ENCODE data around the gene PRKCE. TPM values are rescaled to one million over a fixed set of nuclear protein-coding genes. Genes with fewer than 3 reads are reported as not detected.

The PRKCE gene
- total RNA-seq, 1 donor from 2014 or later, result 14.8 TPM

DNA sequence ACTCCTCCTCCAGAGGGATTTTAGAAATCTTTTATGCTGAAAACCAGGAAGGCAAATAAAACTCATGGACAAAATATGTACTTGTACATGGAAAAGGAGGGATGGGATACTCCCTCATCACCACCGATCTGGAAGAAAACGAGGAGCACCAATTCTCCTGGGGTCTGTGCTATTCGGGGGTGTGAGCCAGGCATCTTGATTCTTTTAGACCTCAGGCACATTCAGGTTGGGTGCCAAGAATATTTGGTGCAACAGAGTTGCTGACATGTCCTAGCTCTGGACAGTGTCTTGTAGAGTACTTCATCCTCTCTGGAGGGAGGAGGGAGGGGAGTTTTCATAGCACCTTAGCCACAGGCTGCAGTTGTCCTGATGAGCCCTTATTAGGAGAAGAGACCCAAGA lies 163.0 kb downstream of the PRKCE start:
- DNase-seq (no peak), ATAC-seq (peak; percentile 79)
- intact Hi-C loops (cut with micrococcal nuclease), result no loop called here

DNA sequence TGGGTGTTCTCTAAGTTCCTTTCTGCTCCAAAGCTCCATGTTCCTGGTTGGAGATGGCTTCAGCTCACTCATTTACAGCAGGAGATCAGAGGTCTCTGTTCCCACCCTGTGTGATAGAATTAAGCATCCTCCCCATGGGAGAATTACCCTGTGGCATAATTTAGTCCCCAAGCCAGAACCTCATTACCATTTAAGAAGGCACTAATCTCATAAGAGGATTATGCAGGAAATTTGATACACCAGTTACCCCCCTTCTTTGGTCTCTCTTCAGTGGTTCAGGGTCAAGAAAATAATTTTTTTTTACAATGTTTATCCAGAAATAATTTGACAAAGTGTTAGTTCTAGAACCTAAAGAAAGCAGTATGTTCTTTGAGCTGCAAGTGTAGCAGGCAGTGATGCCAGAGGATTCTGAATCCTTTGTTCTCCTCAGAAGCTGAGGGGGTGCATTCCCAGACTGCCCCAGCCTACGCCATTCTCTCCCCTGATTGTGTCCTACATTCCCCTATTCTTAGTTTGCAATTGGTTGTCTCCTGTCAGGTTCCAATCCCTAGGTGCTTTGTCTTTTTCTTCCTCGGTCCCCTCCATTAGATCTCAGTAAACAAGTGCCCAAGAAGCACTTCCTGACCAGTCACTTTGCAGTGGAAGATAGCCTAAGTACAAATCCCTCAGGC lies 163.6 kb downstream of the PRKCE start:
- no peak for ATAC-seq
- intact Hi-C loops (cut with micrococcal nuclease), result no loop called here
- DNase-seq, result no peak

DNA sequence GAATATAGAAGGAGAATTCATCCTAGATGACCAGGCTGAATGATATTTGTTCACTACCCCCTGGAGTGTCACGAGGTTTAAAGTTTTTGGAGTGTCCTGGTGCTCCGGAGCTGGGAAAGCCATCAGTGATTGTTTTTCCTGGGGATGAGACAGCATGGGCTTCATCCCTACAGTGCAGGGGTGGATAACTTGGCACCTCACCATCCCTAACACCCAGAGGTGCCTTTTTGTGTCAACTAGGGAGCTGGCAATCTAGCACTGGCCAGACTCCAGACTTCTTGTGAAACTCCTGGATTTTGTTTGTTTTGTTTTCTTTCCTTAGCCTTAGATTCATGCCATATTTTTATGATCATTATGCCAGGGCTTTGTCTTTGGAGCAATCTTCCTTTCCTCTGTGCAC lies 164.8 kb downstream of the PRKCE start:
- no peak for DNase-seq
- ATAC-seq, result no peak
- intact Hi-C loops (cut with micrococcal nuclease), result no loop called here

DNA sequence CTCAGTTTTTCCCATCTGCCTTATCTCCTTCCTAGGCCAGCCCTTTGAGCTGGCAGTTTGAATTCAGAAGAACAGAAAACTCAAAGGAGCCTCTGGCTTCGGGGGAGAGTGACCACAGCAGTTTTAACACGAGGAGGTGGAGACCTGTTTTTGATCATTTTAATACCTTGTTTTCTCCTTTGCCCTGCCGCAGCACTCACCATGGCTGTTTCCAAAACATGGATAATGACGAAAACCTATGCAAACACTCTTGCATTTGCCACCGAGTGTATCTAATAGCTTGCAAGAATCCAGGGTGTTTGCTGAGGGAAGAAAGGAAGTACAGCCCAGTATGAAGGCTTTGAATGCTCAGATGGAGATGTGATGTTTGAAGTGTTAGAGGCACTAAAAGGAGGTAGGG lies 167.1 kb downstream of the PRKCE start:
- no peak for ATAC-seq

DNA sequence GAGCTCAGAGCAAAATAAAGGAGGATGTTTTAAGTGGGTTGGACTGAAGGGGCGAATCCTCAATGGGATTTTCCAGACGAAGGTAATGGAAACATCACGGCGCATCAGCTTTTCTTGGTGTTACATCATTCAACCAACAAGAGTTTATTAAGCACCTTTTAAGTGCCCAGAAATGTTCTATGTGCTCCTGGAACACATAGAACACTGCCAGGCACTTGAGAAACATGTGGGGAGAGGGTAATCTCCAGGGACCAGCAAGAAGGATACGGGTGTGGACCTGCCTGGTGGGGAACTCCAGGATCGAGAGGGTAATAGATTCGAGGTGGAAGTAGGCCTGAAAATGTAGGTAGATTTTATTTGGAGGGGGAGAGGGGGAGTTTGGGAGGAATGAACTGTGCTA lies 168.6 kb downstream of the PRKCE start:
- intact Hi-C loops (cut with micrococcal nuclease), result no loop called here
- no peak for ATAC-seq

More for the DNA sequence above, 167.1 kb downstream of the PRKCE start:
- DNase-seq, result no peak
- intact Hi-C loops (cut with micrococcal nuclease), result no loop called here

DNA sequence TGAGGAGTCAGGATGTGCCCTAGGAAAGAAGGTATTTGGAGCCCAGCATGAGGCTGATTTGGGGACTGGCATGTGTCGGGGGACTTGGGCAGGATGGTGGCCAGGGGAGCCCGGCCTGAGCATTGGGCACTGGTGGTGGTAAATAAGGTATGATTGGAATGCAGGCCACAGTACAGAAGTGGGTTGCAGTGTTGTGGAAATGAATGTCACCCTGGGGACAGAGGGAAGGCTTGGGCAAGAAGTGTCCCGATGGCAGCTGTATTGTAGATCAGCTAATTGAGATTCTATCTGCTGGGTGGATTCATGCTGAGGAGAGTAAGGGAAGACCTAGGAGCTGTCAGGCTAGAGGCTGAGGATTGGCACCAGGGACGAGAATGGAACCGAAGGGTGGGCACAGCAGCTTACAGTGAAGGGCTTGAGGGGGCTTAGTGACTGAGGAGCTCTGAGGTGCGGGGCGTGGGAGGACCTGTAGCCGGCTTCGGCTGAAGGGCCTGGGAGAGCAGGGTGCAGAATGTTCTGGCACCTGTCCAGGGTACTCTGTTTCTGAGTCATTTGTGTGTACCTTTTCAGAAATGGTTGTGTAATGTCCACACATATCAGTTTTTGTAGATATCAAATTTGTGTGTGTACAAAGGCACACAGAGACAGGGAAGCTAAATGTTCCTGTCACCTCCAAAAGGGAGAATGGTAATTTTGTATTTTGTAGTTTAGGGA lies 170.2 kb downstream of the PRKCE start:
- ATAC-seq (peak; percentile 60), DNase-seq (peak; percentile 68)
- intact Hi-C loops (cut with micrococcal nuclease), result no loop called here

More for the DNA sequence above, 168.6 kb downstream of the PRKCE start:
- DNase-seq, result no peak

DNA sequence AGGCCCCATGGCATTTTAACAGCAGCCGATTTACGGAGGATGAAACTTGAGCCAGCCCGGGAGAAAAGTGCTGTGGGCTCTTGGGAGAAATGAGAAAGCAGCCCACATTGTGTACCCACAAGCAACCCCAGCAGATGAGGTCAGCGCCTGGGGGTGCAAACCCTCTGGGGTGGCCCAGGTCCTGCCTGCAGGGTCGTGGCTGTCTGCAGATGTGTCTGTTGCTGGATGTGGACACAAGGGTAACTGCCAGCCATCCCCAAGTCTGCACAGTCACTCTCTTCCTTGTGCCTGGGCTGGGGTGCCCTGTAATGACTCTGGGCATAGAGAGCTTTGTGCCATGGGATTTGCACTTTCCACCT lies 170.8 kb downstream of the PRKCE start:
- ATAC-seq, result no peak
- intact Hi-C loops (cut with micrococcal nuclease), result no loop called here
- no peak for DNase-seq

DNA sequence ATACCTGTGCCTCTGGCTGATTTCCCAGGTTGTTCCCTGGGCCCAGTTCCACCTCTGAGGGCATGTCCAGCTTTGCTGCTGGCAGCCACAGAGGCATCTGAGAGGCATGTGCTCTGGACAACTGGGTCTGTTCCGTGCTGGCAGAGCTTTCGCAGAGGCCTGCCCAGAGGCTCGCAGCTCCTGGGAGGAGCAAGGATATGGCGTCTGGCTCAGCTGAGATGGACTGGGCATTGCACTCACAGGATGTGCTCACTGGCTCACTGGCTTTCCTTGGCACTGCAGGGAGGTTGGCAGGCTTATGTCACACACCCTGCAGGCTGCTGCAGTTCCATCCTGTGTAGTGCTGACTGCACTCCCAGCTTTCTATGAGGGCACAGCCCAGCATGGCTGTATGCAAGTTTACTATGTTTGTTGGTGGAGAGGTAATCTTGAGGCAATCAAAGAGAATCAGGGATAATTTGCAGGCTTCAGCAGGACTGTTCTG lies 172.3 kb downstream of the PRKCE start:
- DNase-seq (peak; percentile 90), ATAC-seq (peak; percentile 94)
- intact Hi-C loops (cut with micrococcal nuclease), result no loop called here

DNA sequence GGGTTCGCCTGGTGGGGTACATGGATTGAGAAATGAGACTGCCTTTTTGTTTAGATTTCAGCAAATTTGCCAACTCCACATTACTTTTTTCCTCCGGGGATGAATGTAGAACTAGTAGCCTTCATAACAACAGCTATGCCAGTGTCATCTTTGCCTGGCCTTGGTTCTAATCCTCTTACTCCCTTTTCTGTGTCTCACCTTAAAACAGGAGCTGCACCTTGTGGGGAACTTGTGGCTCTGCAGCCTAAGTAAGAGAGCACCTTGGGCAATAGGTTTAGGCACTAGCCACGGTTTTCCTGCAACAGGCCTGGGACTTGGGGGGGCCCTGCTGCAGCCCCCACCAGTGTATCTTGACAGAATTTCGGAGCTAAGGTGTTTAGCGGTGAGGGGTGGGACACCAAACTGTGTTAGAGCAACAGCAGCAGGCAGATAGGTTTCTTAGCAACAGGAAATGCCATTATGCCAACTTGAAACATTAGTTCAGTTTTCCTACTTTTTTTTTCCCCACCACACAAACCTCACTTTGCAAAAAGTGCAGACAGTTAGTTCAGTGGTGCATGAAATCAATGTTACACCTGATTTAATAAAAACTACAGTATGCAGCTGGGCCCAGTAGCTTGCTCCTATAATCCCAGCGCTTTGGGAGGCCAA lies 173.7 kb downstream of the PRKCE start:
- intact Hi-C loops (cut with micrococcal nuclease), result no loop called here
- ATAC-seq, result no peak
- DNase-seq, result no peak

DNA sequence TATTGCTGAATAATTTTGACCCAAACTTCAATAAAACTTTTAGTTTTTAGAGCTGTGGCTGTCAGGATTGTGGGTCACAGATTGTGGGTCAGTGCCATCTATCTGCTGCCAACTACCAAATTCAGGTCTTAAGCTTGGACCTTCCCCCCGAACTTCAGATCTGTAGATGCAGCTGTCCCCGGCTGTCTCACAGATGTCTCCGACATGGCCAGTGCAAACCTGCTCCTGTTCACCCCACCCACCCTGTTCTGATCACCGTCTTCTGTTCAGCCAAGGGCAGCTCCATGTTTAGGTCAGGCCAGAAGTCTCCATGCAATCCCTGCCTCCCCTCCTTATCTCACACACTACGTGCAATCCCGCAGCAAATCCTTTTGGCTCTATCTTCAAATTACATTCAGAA lies 175.0 kb downstream of the PRKCE start:
- DNase-seq (no peak), ATAC-seq (no peak)
- intact Hi-C loops (cut with micrococcal nuclease), result no loop called here

DNA sequence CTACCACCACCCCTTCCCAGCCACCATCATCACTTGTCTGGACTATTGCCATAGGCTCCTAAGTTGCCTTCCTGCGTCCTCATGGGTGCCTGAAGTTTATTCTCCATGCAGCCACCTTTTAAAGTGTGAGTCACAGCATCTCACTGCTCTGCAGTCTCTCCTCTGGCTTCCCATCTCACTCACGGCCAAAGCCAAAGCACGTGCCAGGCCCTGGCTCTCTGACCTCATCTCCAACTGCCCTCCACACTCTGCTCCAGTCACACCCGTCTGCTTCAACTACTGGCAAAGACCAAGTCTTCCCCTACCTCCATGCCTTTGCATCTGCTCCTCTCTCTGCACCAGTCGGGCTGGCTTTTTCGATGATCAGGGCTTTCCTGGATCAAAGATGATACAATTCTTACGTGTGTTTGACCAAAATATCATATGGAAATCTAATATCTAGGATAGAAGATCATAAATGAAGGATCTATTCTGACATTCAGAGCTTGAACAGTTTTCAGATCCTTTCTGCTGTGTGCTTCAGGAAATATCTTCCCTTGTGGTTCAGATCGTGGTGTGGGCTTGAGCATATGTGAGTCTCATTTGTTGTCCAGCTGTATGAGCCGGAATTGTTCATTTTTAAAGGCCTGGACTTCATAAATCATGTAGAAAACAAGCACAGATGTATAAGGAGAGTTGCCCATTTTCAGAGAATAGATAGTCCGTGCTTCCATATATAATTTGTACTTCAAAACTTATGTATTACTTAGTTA lies 175.6 kb downstream of the PRKCE start:
- ATAC-seq, result peak; percentile 44
- intact Hi-C loops (cut with micrococcal nuclease), result no loop called here
- DNase-seq, result peak; percentile 62

DNA sequence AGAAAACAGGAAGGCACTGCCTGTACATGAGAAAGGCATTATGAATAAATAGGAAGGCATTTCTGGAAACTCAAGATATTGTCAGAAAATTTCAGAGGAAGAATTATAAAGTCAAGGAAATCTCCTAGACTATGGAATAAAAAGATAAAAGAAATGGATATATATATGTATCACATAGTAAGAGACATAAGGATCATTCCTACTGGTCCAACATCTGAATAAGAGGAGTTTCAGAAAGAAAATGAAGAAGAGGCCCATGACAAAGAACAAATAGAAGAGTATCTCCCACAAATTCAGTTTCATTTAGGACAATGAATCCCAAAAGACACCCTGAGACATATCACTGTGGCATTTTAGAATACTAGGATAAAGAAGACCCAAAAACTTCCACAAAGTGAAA lies 178.8 kb downstream of the PRKCE start:
- DNase-seq, result no peak
- intact Hi-C loops (cut with micrococcal nuclease), result no loop called here
- ATAC-seq, result no peak

DNA sequence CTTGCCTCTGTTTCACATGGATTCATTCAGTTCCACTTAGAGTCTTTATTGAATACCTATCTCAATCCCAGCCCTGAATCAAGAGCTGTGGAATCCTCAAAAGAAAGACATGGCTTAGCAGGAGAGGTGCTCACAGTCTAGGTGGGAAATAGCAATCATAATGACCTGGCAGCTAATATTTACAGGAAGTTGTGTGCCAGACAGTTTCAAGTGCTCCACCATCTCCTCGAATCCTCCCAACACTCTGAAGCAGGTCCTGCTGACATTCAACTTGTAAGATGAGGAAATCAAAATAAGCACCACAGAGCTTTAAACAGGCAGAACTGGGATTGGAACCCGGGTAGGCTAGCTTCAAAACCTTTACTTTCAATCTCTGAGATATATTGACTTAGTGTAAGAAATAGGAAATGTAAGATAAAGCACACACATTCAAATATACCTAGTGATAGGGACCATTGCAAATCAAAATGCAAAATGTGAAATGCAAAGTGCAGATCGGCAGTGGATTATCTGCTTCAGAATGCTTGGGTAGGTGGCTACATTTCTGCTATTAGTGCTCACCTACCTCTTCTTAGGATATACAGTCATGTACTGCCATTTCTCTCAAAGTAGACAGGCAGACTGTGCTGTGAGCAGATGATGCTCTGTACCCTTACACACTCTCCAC lies 182.0 kb downstream of the PRKCE start:
- intact Hi-C loops (cut with micrococcal nuclease), result no loop called here
- ATAC-seq, result no peak

DNA sequence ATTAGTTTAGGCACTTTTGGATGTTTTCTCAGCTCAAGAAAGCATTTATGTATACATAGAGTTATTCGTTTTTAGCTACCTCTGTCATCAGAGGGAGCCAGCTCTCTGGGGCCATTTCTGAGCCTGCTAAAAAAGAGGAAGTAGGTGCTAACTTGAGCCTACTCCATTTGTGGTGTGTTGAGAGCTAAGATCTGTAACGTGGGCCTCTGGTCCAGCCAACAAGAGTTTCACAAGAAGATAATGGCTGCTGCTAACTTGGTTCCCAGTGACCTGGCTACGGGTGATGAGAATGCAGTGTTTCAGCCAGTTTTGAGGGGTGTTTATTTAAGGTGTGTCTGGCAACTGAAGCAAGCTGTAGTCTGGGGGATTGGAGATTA lies 182.5 kb downstream of the PRKCE start:
- ATAC-seq (no peak), DNase-seq (no peak)
- intact Hi-C loops (cut with micrococcal nuclease), result no loop called here

More for the DNA sequence above, 182.0 kb downstream of the PRKCE start:
- no peak for DNase-seq

DNA sequence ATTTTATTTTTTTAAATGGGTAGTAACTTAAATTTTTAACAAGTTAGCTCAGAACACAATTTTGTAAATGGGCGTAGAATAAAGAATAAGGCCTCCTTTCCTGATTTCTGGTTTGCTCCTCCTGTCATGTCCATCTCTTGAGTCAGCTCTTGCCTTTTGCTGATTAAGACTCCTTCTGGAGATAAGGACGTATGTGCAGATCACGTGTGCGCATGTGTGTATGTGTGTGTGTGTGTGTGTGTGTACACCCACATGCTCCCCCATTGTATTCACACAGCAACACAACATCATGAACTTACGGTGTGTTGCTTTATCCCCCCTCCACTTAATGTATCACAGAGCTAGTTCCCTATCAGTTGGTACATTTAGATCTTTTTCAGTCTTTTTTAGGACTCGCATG lies 182.9 kb downstream of the PRKCE start:
- intact Hi-C loops (cut with micrococcal nuclease), result no loop called here
- ATAC-seq, result no peak

DNA sequence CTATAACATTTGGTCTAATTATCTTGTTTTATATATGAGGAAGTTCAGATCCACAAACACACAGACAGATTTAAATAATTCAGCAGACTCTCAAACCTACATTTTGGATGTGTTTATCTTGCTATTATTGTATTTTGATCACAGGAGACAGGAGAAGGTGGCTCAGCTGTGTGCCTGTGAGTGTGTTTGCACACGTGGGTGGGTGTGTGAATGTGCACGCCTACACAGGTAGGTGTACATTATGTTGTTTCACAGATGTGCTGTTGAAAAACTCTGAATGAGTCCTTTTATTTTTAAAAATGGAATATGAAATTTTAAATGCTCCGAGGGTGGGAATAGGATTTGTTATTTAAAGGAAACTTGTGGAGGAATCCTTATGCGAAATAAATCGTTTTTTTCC lies 183.4 kb downstream of the PRKCE start:
- ATAC-seq, result no peak
- intact Hi-C loops (cut with micrococcal nuclease), result no loop called here

More for the DNA sequence above, 182.9 kb downstream of the PRKCE start:
- no peak for DNase-seq

DNA sequence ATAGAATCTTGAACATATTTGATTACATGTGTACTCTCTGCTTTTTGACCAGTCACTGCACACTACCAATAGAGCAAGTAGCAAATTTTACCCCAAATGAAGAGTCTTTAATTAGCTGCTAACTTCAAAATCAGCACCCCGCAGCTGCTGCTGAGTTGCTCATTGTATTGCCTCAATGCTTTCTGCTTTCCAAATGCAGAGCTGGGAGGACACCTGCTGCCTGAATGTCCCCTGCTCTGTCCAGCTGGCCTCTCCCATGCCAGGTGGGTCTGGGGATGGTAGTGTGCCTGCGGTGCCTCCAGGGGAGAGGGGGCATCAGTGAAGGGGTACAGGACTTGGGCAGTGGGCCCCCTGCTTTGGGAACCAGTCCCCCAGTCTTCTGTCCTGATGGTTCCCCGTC lies 184.8 kb downstream of the PRKCE start:
- intact Hi-C loops (cut with micrococcal nuclease), result no loop called here
- ATAC-seq (no peak), DNase-seq (no peak)

More for the DNA sequence above, 183.4 kb downstream of the PRKCE start:
- DNase-seq, result no peak

DNA sequence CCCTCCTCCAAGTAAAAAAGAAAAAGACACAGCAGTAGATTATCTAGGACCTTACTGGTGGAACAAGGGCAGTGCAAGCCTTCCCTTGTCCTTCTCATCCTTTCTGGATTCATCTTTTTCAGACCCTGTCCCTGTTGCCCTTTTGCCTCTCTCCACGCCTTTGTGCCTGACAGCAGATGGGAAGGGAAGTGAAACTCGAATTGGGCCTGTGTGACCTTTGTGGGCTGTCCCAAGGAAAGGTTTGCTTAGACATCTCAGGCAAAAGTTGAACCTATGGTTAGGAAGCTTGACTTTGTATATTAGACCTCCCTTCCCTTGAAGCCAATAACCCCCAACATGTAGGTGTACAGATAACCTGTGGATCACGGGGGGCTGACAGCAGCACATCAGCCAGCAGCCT lies 185.3 kb downstream of the PRKCE start:
- no peak for ATAC-seq
- DNase-seq, result no peak
- intact Hi-C loops (cut with micrococcal nuclease), result no loop called here

DNA sequence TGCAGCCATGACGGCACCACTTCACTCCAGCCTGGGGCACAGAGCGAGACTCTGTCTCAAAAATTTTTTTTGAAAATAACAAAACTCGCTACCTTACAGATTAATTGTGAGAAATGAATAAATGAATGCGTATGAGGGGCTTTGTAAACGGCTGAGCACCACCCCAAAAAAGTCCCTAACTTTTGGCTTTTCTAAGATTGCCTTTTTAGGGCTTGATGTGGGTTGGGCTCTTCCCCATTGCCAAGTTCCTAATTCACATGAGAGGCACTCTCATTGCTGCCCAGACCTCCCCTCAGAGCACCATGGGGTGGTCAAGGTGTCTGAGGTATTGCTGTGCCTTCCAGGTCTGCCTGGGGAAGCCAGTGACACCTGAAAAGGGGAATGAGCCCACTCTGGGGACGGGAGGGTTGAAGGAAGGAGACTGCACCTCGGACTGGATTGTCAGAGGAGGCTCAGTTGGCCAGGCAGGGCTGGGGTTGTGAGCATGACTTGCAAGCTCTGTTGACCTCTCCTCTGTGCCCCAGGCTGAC lies 186.4 kb downstream of the PRKCE start:
- no peak for ATAC-seq
- intact Hi-C loops (cut with micrococcal nuclease), result no loop called here

More for the DNA sequence above, 186.4 kb downstream of the PRKCE start:
- no peak for DNase-seq

Data from left ventricle myocardium superior (tissue), 1 donor.